GM19023 (cell line): ENCODE results near the gene SC5D.

Experiments
- ATAC-seq: cut with Tn5 transposase; IDR thresholded peaks from one replicate; pipeline ENCODE4 v1.9.1; 2021; ENCODE audit warnings: mild to moderate bottlenecking, moderate library complexity; ENCODE audit not compliant: unreplicated experiment

SC5D gene

DNA sequence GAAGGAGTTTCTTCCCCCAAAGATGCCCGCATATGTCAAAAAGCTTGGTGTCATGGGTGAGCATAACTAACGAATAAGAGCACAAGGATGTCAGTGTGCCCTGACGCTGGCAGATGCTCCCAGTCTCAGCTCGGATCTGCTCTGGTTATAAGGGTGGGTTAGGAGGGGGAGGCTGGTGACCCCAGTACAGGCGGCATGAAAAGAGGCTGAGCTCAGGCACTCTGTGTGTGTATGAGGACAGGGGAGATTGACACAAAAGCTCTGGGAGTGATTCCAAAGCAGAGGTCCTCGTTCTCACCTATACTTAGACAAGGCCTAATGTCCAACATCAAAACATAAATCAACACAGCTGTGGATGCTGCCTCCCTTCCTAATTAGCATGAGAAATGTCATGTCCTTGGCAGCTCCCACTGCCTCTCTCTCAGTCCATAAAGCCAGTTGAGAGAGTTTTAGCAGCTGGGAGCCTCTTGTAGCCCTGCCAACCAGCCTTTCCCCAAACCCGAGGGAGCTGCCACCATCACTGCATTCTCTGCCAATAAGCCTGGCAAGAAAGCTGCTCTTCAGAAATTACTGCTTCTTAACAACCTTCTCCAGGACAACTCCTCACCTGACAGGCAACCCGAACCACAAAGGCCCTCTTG lies 59.8 kb downstream of the SC5D start:
- no peak for ATAC-seq

GRCh38 chr11:121354192-121354591 lies 61.6 kb downstream of the SC5D start:
- no peak for ATAC-seq

DNA sequence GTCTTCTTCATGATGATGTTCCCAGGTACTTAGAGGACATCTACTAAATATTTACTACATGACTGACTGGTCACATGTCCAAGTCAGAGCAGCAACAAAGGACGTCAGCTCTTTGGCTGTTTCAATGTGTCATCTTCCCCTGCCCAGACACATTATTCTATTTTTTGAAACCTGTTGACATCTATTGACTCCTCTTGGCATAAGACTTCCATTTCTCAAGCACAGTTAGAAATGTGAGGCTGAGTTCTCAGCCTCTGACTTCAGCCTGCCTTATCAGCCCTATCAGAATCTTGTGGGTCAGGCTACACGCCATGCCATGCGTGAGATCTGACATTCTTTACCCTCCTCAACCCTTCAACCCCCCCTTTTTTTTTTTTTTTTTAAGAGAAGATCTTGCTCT lies 63.8 kb downstream of the SC5D start:
- no peak for ATAC-seq
